H9 (cell line): ENCODE data around the gene IL1RAPL2. TPM values are rescaled to one million over a fixed set of nuclear protein-coding genes. Genes with fewer than 3 reads are reported as not detected.

Experiments
- DNase-seq: peaks from one replicate; pipeline ENCODE4 v3.0.0-alpha.2; 2017
- H2AFZ ChIP-seq: one replicate; pipeline ENCODE4 v1.6.1; 2013; ENCODE audit warnings: mild to moderate bottlenecking, low read length, control low read depth, moderate library complexity
- H2AK5ac ChIP-seq: 2 replicates; pipeline ENCODE4 v1.6.1; 2013; ENCODE audit warnings: low read length, control low read depth, mixed read lengths; ENCODE audit not compliant: insufficient read length
- H2BK120ac ChIP-seq: one replicate; pipeline ENCODE4 v1.6.1; 2013; ENCODE audit warnings: low read depth, mild to moderate bottlenecking, low read length, control low read depth, inconsistent platforms; ENCODE audit not compliant: poor library complexity, severe bottlenecking
- H2BK12ac ChIP-seq: 2 replicates; pipeline ENCODE4 v1.6.1; 2013; ENCODE audit warnings: low read length, control low read depth, mixed read lengths, low read depth; ENCODE audit not compliant: insufficient read length
- H2BK15ac ChIP-seq: 2 replicates; pipeline ENCODE4 v1.6.1; 2013; ENCODE audit warnings: low read depth, low read length, control low read depth
- H2BK20ac ChIP-seq: one replicate; pipeline ENCODE4 v1.6.1; 2013; ENCODE audit warnings: low read depth, mild to moderate bottlenecking, low read length, control low read depth, inconsistent platforms; ENCODE audit not compliant: poor library complexity, severe bottlenecking
- H2BK5ac ChIP-seq: 2 replicates; pipeline ENCODE4 v1.6.1; 2013; ENCODE audit warnings: low read length, control low read depth, mixed read lengths; ENCODE audit not compliant: insufficient read length
- H3K14ac ChIP-seq: 2 replicates; pipeline ENCODE4 v1.6.1; 2013; ENCODE audit warnings: low read length, control low read depth; ENCODE audit not compliant: insufficient read depth
- H3K18ac ChIP-seq: 2 replicates; pipeline ENCODE4 v1.6.1; 2013; ENCODE audit warnings: low read depth, mild to moderate bottlenecking, mixed read lengths, low read length, control low read depth; ENCODE audit not compliant: insufficient read length
- H3K23ac ChIP-seq: 2 replicates; pipeline ENCODE4 v1.6.1; 2013; ENCODE audit warnings: low read length, control low read depth, mixed read lengths, low read depth; ENCODE audit not compliant: insufficient read length
- H3K23me2 ChIP-seq: 2 replicates; pipeline ENCODE4 v1.6.1; 2013; ENCODE audit warnings: low read depth, mild to moderate bottlenecking, mixed read lengths, low read length, control low read depth; ENCODE audit not compliant: insufficient read length, poor library complexity, severe bottlenecking
- H3K27ac ChIP-seq: 2 replicates; pipeline ENCODE4 v1.5.1; 2013; ENCODE audit warnings: low read length, control low read depth, mixed read lengths, low read depth; ENCODE audit not compliant: insufficient read length
- H3K27me3 ChIP-seq: 2 replicates; pipeline ENCODE4 v1.6.1; 2013; ENCODE audit warnings: low read length, control low read depth, inconsistent platforms; ENCODE audit not compliant: insufficient read depth
- H3K4ac ChIP-seq: 2 replicates; pipeline ENCODE4 v1.6.1; 2013; ENCODE audit warnings: low read depth, mild to moderate bottlenecking, control low read depth, inconsistent platforms, low read length, moderate library complexity
- H3K4me1 ChIP-seq: 2 replicates; pipeline ENCODE4 v1.6.1; 2013; ENCODE audit warnings: low read length, control low read depth, inconsistent platforms; ENCODE audit not compliant: insufficient read depth
- H3K4me2 ChIP-seq: 2 replicates; pipeline ENCODE4 v1.6.1; 2013; ENCODE audit warnings: low read length, control low read depth, mixed read lengths; ENCODE audit not compliant: insufficient read length, insufficient read depth
- H3K56ac ChIP-seq: 2 replicates; pipeline ENCODE4 v1.6.1; 2013; ENCODE audit warnings: low read depth, mild to moderate bottlenecking, mixed read lengths, low read length, control low read depth; ENCODE audit not compliant: insufficient read length
- H3K79me1 ChIP-seq: 2 replicates; pipeline ENCODE4 v1.6.1; 2013; ENCODE audit warnings: low read depth, mild to moderate bottlenecking, moderate library complexity, low read length, control low read depth, inconsistent platforms; ENCODE audit not compliant: insufficient read depth, poor library complexity, severe bottlenecking
- H3K79me2 ChIP-seq: 2 replicates; pipeline ENCODE4 v1.6.1; 2013; ENCODE audit warnings: low read length, control low read depth, inconsistent platforms; ENCODE audit not compliant: insufficient read depth
- H3K9ac ChIP-seq: 2 replicates; pipeline ENCODE4 v1.6.1; 2013; ENCODE audit warnings: low read length, control low read depth, mixed read lengths; ENCODE audit not compliant: insufficient read length; ENCODE audit errors: extremely low read depth
- H3K9me3 ChIP-seq: one replicate; pipeline ENCODE4 v1.6.1; 2013; ENCODE audit warnings: low read depth, low read length, inconsistent platforms; ENCODE audit not compliant: control insufficient read depth
- H3T11ph ChIP-seq: one replicate; pipeline ENCODE4 v1.6.1; 2013; ENCODE audit warnings: mild to moderate bottlenecking, low read length, control low read depth, inconsistent platforms
- H4K20me1 ChIP-seq: one replicate; pipeline ENCODE4 v1.6.1; 2013; ENCODE audit not compliant: control insufficient read depth, insufficient read length, insufficient read depth
- H4K5ac ChIP-seq: 2 replicates; pipeline ENCODE4 v1.6.1; 2013; ENCODE audit warnings: low read depth, mild to moderate bottlenecking, mixed read lengths, low read length, control low read depth; ENCODE audit not compliant: insufficient read length
- H4K8ac ChIP-seq: replicated peaks from 2 replicates; pipeline ENCODE4 v1.6.1; 2013; ENCODE audit warnings: low read length, control low read depth, mixed read lengths, low read depth; ENCODE audit not compliant: insufficient read length
- H4K91ac ChIP-seq: 2 replicates; pipeline ENCODE4 v1.6.1; 2013; ENCODE audit warnings: low read depth, mild to moderate bottlenecking, moderate library complexity, mixed read lengths, low read length, control low read depth; ENCODE audit not compliant: insufficient read length
- H3K27ac Mint-ChIP-seq, 3 experiments: 2 replicates in 2 of 3; 3 replicates in 1 of 3; pipeline ENCODE4 v1.8.0; 2020 to 2021; ENCODE audit warnings: mixed read lengths in 3 of 3, mild to moderate bottlenecking in 1 of 3, moderate library complexity in 1 of 3
- H3K27me3 Mint-ChIP-seq: 2 replicates; pipeline ENCODE4 v1.8.0; 2021; ENCODE audit warnings: low read depth, mild to moderate bottlenecking, moderate library complexity, mixed read lengths
- H3K36me3 Mint-ChIP-seq, 3 experiments: 2 replicates in 2 of 3; 3 replicates in 1 of 3; pipeline ENCODE4 v1.8.0; 2020 to 2021; ENCODE audit warnings: low read depth in 3 of 3, mixed read lengths in 3 of 3; ENCODE audit not compliant: insufficient read depth in 1 of 3
- H3K4me1 Mint-ChIP-seq, 2 experiments: 2 replicates each; pipeline ENCODE4 v1.8.0; 2020; ENCODE audit warnings: mixed read lengths in 2 of 2
- H3K4me3 Mint-ChIP-seq, 2 experiments: 2 replicates in 1 of 2; 3 replicates in 1 of 2; pipeline ENCODE4 v1.8.0; 2020 to 2021; ENCODE audit warnings: mild to moderate bottlenecking in 2 of 2, mixed read lengths in 2 of 2, moderate library complexity in 1 of 2
- H3K9me3 Mint-ChIP-seq, 2 experiments: 2 replicates in 1 of 2; 3 replicates in 1 of 2; pipeline ENCODE4 v1.8.0; 2020; ENCODE audit warnings: mild to moderate bottlenecking in 2 of 2, mixed read lengths in 2 of 2, moderate library complexity in 1 of 2
- CTCF ChIP-seq: fragments of 200-600 bp; sonication (generic); conservative IDR thresholded peaks from 3 replicates; pipeline ENCODE4 v1.8.0; 2021; ENCODE audit warnings: antibody characterized with exemption, mild to moderate bottlenecking
- WGBS: extraction: QIAGEN DNeasy Blood & Tissue Kit; methylation state at CpG from one replicate; pipeline ENCODE4 v1.1.7; 2013; ENCODE audit warnings: missing lambda C conversion rate, low lambda C conversion rate, mixed read lengths; ENCODE audit not compliant: insufficient read length; ENCODE audit errors: extremely low coverage; 5-methylcytosine and 5-hydroxymethylcytosine counted together
- total RNA-seq: library from RNA; stranded (reverse); gene quantifications from 2 replicates; pipeline ENCODE4 v1.2.1, GENCODE V29; 2021

Gene IL1RAPL2
- total RNA-seq, 1 experiment from 2014 or later, result not detected

- Histone ChIP-seq H3K27me3 (no peaks in the 10 kb centered on the region), H2BK120ac (no peak overlapping the region), H3K27ac (no peak overlapping the region), H2BK5ac (no peak overlapping the region), H3K79me1 (no peaks in the 10 kb centered on the region), H3K9me3 (no peaks in the 10 kb centered on the region), H3K4me2 (no peak overlapping the region), H3K79me2 (no peaks in the 10 kb centered on the region), H3T11ph (no peak overlapping the region), H2AFZ (no peak overlapping the region), H3K4me1 (peaks cover under 1% of the 10 kb centered on the region; the same call in 1 of the 2 replicates), H2BK15ac (0 out of 2 replicates have a peak overlapping the region, but pooled peaks have one; percentile 18), H3K23me2 (no peaks in the 10 kb centered on the region), H2BK12ac (no peak overlapping the region), H4K91ac (no peak overlapping the region), H4K20me1 (no peaks in the 10 kb centered on the region), H2AK5ac (no peak overlapping the region), H3K56ac (no peak overlapping the region), H4K8ac (no peak overlapping the region), H3K4ac (no peak overlapping the region), H3K23ac (no peak overlapping the region), H3K9ac (no peak overlapping the region), H3K18ac (no peak overlapping the region), H4K5ac (no peak overlapping the region), H3K14ac (no peak overlapping the region), H2BK20ac (no peak overlapping the region)
- Mint-ChIP-seq H3K9me3 (peaks cover 2 to 60% of the 10 kb centered on the region in 2 experiments; a peak in 4 of 5 replicates), H3K36me3 (peaks cover 0 to 5% (median 4%) of the 10 kb centered on the region in 3 experiments; a peak in 3 of 7 replicates), H3K27ac (no peak overlapping the region), H3K4me1 (peaks cover 10 to 11% of the 10 kb centered on the region in 2 experiments), H3K4me3 (no peak overlapping the region), H3K27me3 (no peaks in the 10 kb centered on the region)
- DNase-seq, result no peak
- TF ChIP-seq CTCF, result no peak
- WGBS, result no CpG with 5 or more reads among the region's 2 CpGs
Observed at GRCh38 chrX:104806346-104806745, 240.3 kb downstream of the IL1RAPL2 start.
